ENCODE data around the gene VRK2. TPM values are rescaled to one million over a fixed set of nuclear protein-coding genes. Genes with fewer than 3 reads are reported as not detected.

VRK2 gene
- total RNA-seq, 1 experiment from 2014 or later = 58.7 TPM

- H3K9ac ChIP-seq (ENCODE audit: low read length) = no peak overlapping the region
- H3K27me3 ChIP-seq (ENCODE audit: low read length) = no peaks in the 10 kb centered on the region
- no peaks in the 10 kb centered on the region for H4K20me1 ChIP-seq (ENCODE audit: insufficient read depth, low read depth, low read length)
- H3K27ac ChIP-seq (ENCODE audit: low read length) = no peak overlapping the region
- no peak overlapping the region for H2AFZ ChIP-seq (ENCODE audit: low read length)
- H3K9me3 ChIP-seq (ENCODE audit: low read length) = no peaks in the 10 kb centered on the region
- no peaks in the 10 kb centered on the region for H3K4me1 ChIP-seq (ENCODE audit: low read length)
- H3K4me2 ChIP-seq (ENCODE audit: low read depth, low read length, poor library complexity, severe bottlenecking) = no peak overlapping the region
- H3K4me3 ChIP-seq (ENCODE audit: low read length) = no peak overlapping the region
- no peak for DNase-seq
- no peaks in the 10 kb centered on the region; the same call in 1 of the 2 replicates for H3K9me2 ChIP-seq (replicated peaks; ENCODE audit: insufficient read depth, low read length)
- peaks cover 10% of the 10 kb centered on the region; the same call in 1 of the 2 replicates for H3K36me3 ChIP-seq (ENCODE audit: insufficient read depth, low read length)
- no peaks in the 10 kb centered on the region for H3K79me2 ChIP-seq (ENCODE audit: low read length)
These were observed 80.5 kb downstream of the VRK2 start for GRCh38 chr2:58127111-58127510.

GRCh38 chr2:58130238-58130637, 83.6 kb downstream of the VRK2 start:
- no peak for DNase-seq
- Histone ChIP-seq H2AFZ (ENCODE audit: low read length) (no peak overlapping the region), H4K20me1 (ENCODE audit: insufficient read depth, low read depth, low read length) (no peaks in the 10 kb centered on the region), H3K27ac (ENCODE audit: low read length) (no peak overlapping the region), H3K9me3 (ENCODE audit: low read length) (no peaks in the 10 kb centered on the region), H3K4me2 (ENCODE audit: low read depth, low read length, poor library complexity, severe bottlenecking) (no peak overlapping the region), H3K27me3 (ENCODE audit: low read length) (no peaks in the 10 kb centered on the region), H3K9ac (ENCODE audit: low read length) (no peak overlapping the region), H3K79me2 (ENCODE audit: low read length) (0 out of 2 replicates have a peak, but pooled peaks cover 2% of the 10 kb centered on the region), H3K36me3 (ENCODE audit: insufficient read depth, low read length) (peaks cover 10% of the 10 kb centered on the region; the same call in 1 of the 2 replicates), H3K9me2 (replicated peaks; ENCODE audit: insufficient read depth, low read length) (no peaks in the 10 kb centered on the region; the same call in 1 of the 2 replicates), H3K4me1 (ENCODE audit: low read length) (no peaks in the 10 kb centered on the region), H3K4me3 (ENCODE audit: low read length) (no peak overlapping the region)

- DNase-seq = no peak
- Histone ChIP-seq H3K79me2 (ENCODE audit: low read length) (0 out of 2 replicates have a peak, but pooled peaks cover 2% of the 10 kb centered on the region), H3K4me3 (ENCODE audit: low read length) (no peak overlapping the region)
These were observed 84.8 kb downstream of the VRK2 start for GRCh38 chr2:58131191-58132011.

GRCh38 chr2:58133395-58133794, 86.8 kb downstream of the VRK2 start:
- Histone ChIP-seq H3K9me3 (ENCODE audit: low read length) (no peaks in the 10 kb centered on the region), H3K79me2 (ENCODE audit: low read length) (0 out of 2 replicates have a peak, but pooled peaks cover 2% of the 10 kb centered on the region), H3K4me1 (ENCODE audit: low read length) (no peaks in the 10 kb centered on the region), H3K4me2 (ENCODE audit: low read depth, low read length, poor library complexity, severe bottlenecking) (no peak overlapping the region), H3K27ac (ENCODE audit: low read length) (no peak overlapping the region), H2AFZ (ENCODE audit: low read length) (no peak overlapping the region), H3K27me3 (ENCODE audit: low read length) (no peaks in the 10 kb centered on the region), H3K4me3 (ENCODE audit: low read length) (no peak overlapping the region), H3K36me3 (ENCODE audit: insufficient read depth, low read length) (peaks cover 22% of the 10 kb centered on the region; the same call in 1 of the 2 replicates), H3K9me2 (replicated peaks; ENCODE audit: insufficient read depth, low read length) (no peaks in the 10 kb centered on the region), H3K9ac (ENCODE audit: low read length) (no peak overlapping the region), H4K20me1 (ENCODE audit: insufficient read depth, low read depth, low read length) (no peaks in the 10 kb centered on the region)
- DNase-seq = no peak

More at GRCh38 chr2:58131191-58132011, 84.8 kb downstream of the VRK2 start:
- Histone ChIP-seq H2AFZ (ENCODE audit: low read length) (no peak overlapping the region), H3K9me3 (ENCODE audit: low read length) (no peaks in the 10 kb centered on the region), H4K20me1 (ENCODE audit: insufficient read depth, low read depth, low read length) (no peaks in the 10 kb centered on the region), H3K27me3 (ENCODE audit: low read length) (no peaks in the 10 kb centered on the region), H3K27ac (ENCODE audit: low read length) (no peak overlapping the region), H3K4me2 (ENCODE audit: low read depth, low read length, poor library complexity, severe bottlenecking) (no peak overlapping the region), H3K36me3 (ENCODE audit: insufficient read depth, low read length) (peaks cover 20% of the 10 kb centered on the region; the same call in 1 of the 2 replicates), H3K4me1 (ENCODE audit: low read length) (no peaks in the 10 kb centered on the region), H3K9ac (ENCODE audit: low read length) (no peak overlapping the region), H3K9me2 (replicated peaks; ENCODE audit: insufficient read depth, low read length) (no peaks in the 10 kb centered on the region)

GRCh38 chr2:58135861-58136260, 89.3 kb downstream of the VRK2 start:
- H3K9ac ChIP-seq (ENCODE audit: low read length) = no peak overlapping the region
- 0 out of 2 replicates have a peak, but pooled peaks cover 2% of the 10 kb centered on the region for H3K79me2 ChIP-seq (ENCODE audit: low read length)
- no peaks in the 10 kb centered on the region for H3K4me1 ChIP-seq (ENCODE audit: low read length)
- H3K9me2 ChIP-seq (replicated peaks; ENCODE audit: insufficient read depth, low read length) = no peaks in the 10 kb centered on the region
- no peaks in the 10 kb centered on the region for H4K20me1 ChIP-seq (ENCODE audit: insufficient read depth, low read depth, low read length)
- DNase-seq = no peak
- H3K27me3 ChIP-seq (ENCODE audit: low read length) = no peaks in the 10 kb centered on the region
- no peak overlapping the region for H3K27ac ChIP-seq (ENCODE audit: low read length)
- peaks cover 35% of the 10 kb centered on the region; the same call in 1 of the 2 replicates for H3K36me3 ChIP-seq (ENCODE audit: insufficient read depth, low read length)
- no peaks in the 10 kb centered on the region for H3K9me3 ChIP-seq (ENCODE audit: low read length)
- H3K4me3 ChIP-seq (ENCODE audit: low read length) = no peak overlapping the region
- no peak overlapping the region for H2AFZ ChIP-seq (ENCODE audit: low read length)
- H3K4me2 ChIP-seq (ENCODE audit: low read depth, low read length, poor library complexity, severe bottlenecking) = no peak overlapping the region

- Histone ChIP-seq H4K20me1 (ENCODE audit: insufficient read depth, low read depth, low read length) (no peaks in the 10 kb centered on the region), H3K27ac (ENCODE audit: low read length) (no peak overlapping the region), H3K36me3 (ENCODE audit: insufficient read depth, low read length) (peaks cover 34% of the 10 kb centered on the region; the same call in 1 of the 2 replicates), H3K4me3 (ENCODE audit: low read length) (no peak overlapping the region), H3K9me2 (replicated peaks; ENCODE audit: insufficient read depth, low read length) (no peaks in the 10 kb centered on the region), H3K27me3 (ENCODE audit: low read length) (no peaks in the 10 kb centered on the region), H3K4me2 (ENCODE audit: low read depth, low read length, poor library complexity, severe bottlenecking) (no peak overlapping the region), H3K79me2 (ENCODE audit: low read length) (0 out of 2 replicates have a peak, but pooled peaks cover 2% of the 10 kb centered on the region), H2AFZ (ENCODE audit: low read length) (no peak overlapping the region), H3K4me1 (ENCODE audit: low read length) (no peaks in the 10 kb centered on the region), H3K9me3 (ENCODE audit: low read length) (no peaks in the 10 kb centered on the region), H3K9ac (ENCODE audit: low read length) (no peak overlapping the region)
- DNase-seq = no peak
These were observed 90.6 kb downstream of the VRK2 start for GRCh38 chr2:58137221-58137620.

GRCh38 chr2:58137856-58138255, 91.2 kb downstream of the VRK2 start:
- H3K79me2 ChIP-seq (ENCODE audit: low read length) = 0 out of 2 replicates have a peak, but pooled peaks cover 2% of the 10 kb centered on the region
- H3K4me1 ChIP-seq (ENCODE audit: low read length) = no peaks in the 10 kb centered on the region
- H3K4me3 ChIP-seq (ENCODE audit: low read length) = no peak overlapping the region
- DNase-seq = no peak
- H3K9ac ChIP-seq (ENCODE audit: low read length) = no peak overlapping the region
- no peaks in the 10 kb centered on the region for H3K9me2 ChIP-seq (replicated peaks; ENCODE audit: insufficient read depth, low read length)
- H3K9me3 ChIP-seq (ENCODE audit: low read length) = no peaks in the 10 kb centered on the region
- no peak overlapping the region for H3K27ac ChIP-seq (ENCODE audit: low read length)
- H2AFZ ChIP-seq (ENCODE audit: low read length) = no peak overlapping the region
- no peaks in the 10 kb centered on the region for H4K20me1 ChIP-seq (ENCODE audit: insufficient read depth, low read depth, low read length)
- H3K36me3 ChIP-seq (ENCODE audit: insufficient read depth, low read length) = peaks cover 34% of the 10 kb centered on the region; the same call in 1 of the 2 replicates
- H3K4me2 ChIP-seq (ENCODE audit: low read depth, low read length, poor library complexity, severe bottlenecking) = no peak overlapping the region
- H3K27me3 ChIP-seq (ENCODE audit: low read length) = no peaks in the 10 kb centered on the region

- H4K20me1 ChIP-seq (ENCODE audit: insufficient read depth, low read depth, low read length) = no peaks in the 10 kb centered on the region
These were observed 91.9 kb downstream of the VRK2 start for GRCh38 chr2:58138396-58139030.

More at GRCh38 chr2:58138396-58139030, 91.9 kb downstream of the VRK2 start:
- no peaks in the 10 kb centered on the region for H3K9me2 ChIP-seq (replicated peaks; ENCODE audit: insufficient read depth, low read length)
- no peak overlapping the region for H3K9ac ChIP-seq (ENCODE audit: low read length)
- H3K79me2 ChIP-seq (ENCODE audit: low read length) = 0 out of 2 replicates have a peak, but pooled peaks cover 2% of the 10 kb centered on the region
- peaks cover 35% of the 10 kb centered on the region; the same call in 1 of the 2 replicates for H3K36me3 ChIP-seq (ENCODE audit: insufficient read depth, low read length)
- no peak for DNase-seq
- no peak overlapping the region for H2AFZ ChIP-seq (ENCODE audit: low read length)
- H3K9me3 ChIP-seq (ENCODE audit: low read length) = no peaks in the 10 kb centered on the region
- no peaks in the 10 kb centered on the region for H3K27me3 ChIP-seq (ENCODE audit: low read length)
- H3K4me2 ChIP-seq (ENCODE audit: low read depth, low read length, poor library complexity, severe bottlenecking) = no peak overlapping the region
- no peak overlapping the region for H3K4me3 ChIP-seq (ENCODE audit: low read length)
- no peak overlapping the region for H3K27ac ChIP-seq (ENCODE audit: low read length)
- no peaks in the 10 kb centered on the region for H3K4me1 ChIP-seq (ENCODE audit: low read length)
